Stimulated activated CD4-positive, alpha-beta T cell treated with anti-CD3 and anti-CD28 coated beads, Interleukin-12 subunit alpha, Interleukin-12 subunit beta, amount 100 ng/mL, for 48 hours (primary cell): Measurements from ENCODE around the gene MTFP1.
"Not testable (repeated sequence)": the region's sequence is repeated elsewhere in the genome, so short reads cannot be mapped to it uniquely, and the experiment has no call there.

ENCODE experiments used
- DNase-seq, 3 donors: peaks; one replicate each; pipeline ENCODE4 v3.0.0-alpha.2; 2020; ENCODE audit warnings: low read depth in 2 of 3, low spot score in 1 of 3

MTFP1 gene

DNA sequence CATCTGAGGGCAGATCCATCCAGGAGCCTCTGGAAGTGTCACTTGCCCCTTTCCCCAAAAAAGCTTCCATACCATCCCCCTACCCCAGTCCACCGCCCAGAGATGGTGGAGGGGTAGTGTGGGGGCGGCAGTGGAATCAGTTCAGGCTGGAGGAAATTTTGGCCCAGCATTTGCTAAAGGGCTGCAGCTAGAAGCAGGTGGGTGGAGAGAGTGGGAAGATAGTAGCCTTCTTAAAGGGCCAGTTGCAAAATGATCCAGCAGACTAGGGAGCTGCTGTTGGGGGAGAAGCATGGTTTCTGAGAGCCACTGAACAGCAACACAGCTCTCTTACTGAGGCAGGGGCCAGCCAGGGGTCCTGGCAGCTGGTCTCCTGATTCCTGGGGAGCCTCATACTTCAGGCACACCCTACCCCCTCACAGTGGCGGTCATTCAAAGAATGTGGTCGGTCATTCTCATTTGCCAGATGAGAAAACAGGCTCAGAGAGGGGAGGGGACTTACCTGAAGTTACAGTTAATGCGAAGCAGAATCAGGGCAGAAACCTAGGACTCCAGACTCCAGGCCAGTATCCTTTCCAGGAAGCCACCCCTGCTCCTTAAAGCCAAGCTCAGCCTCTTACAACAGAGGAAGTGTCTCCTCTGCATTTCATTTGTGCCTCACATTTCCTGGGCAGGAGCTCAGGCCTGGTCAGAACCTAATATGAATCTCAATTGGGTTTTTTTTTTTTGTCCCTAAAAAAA lies 23.4 kb upstream of the MTFP1 start:
- DNase-seq = no peak

DNA sequence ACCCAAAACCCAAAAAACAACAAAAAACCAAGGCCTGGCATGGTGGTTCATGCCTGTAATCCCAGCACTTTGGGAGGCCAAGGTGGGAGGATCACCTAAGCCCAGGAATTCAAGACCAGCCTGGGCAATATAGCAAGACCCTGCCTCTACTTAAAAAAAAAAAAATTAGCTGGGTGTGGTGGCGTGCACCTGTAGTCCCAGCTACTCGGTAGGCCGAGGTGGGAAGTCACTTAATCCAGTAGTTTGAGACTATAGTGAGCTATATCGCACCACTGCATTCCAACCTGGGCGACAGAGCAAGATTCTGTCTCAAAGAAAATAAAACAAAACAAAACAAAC lies 22.8 kb upstream of the MTFP1 start:
- not testable (repeated sequence) for DNase-seq

DNA sequence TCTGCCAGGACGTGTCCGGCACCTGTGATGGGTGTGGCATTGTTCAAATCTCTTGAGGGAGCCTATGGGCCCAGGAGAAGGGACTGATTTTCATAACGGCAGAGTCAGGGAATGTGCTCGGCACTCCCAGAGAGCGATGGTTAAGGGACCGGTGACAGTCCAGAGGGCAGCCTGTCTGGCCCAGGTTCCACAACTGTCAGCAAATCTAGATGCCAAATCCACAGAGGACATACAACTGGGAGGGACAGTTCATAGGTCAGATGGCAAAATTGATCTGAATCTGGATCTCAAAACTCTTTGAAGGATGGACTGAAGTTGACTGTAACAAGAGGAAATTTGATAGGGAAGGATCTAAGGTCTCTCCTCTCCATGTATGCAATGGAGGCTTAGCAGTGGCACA lies 21.3 kb upstream of the MTFP1 start:
- DNase-seq = no peak

DNA sequence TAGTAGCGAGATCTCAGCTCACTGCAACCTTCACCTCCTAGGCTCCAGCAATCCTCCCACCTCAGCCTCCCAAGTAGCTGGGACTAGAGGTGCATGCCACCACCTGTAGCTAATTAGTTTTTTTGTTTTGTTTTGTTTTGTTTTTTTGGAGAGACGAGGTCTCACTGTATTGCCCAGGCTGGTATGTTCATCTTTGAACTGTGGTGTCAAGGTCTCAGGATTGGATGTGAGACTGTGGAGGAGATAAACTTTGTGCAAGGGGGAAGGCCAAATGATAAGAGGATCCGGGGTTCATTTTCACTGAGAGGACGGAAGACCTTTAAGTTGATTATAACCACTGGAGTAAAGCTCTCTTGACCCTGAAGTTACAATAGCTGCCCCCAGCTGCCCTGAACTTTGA lies 19.8 kb upstream of the MTFP1 start:
- DNase-seq = no peak

DNA sequence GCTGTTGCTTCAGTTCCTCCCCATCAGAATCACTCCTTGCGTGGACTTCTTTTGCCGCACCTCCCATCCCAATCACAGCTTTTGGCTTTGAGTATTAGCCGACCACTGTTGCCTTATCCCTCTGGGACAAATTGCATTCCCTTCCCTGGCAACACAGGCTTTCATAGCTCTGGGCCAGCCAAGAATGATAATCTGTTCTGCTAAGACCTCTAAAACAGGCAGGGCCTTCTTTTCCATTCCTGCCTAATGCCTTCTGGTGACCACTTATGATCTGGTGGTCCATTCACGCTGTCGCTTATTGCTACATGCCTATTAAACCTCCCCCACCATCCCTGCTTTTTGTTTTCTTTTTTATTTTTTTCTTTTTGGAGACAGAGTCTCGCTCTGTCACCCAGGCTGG lies 19.2 kb upstream of the MTFP1 start:
- DNase-seq = no peak

DNA sequence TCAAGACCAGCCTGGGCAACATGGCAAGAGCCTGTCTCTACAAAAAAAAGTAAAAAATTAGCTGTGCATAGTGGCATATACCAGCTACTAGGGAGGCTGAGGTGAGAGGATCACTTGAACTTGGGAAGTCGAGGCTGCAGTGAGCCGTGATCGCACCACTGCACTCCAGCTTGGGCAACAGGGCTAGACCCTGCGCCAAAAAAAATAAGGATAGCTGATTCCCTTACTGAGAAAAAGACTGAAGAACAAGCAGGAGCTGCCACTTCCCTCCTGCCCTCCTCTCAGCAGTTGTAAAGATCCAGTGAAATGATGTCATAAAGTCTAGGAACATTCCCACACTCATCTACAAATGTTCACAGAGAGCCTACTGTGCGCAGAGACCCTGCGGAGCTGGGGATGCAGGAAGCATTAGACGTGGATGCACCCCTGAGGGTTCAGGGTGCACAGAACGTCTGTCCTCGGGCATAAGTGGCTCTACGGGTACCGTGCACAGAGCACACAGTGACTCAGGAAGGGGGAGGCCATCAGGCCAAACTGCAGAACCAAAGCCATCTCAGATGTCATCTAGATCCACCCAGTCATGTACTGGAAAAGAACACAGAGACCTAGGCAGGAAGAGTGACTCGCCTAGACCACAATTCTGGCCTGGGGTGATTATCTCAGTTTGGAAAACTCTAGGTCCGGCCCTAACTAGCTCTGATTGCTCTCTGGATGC lies 17.0 kb upstream of the MTFP1 start:
- DNase-seq = no peak

DNA sequence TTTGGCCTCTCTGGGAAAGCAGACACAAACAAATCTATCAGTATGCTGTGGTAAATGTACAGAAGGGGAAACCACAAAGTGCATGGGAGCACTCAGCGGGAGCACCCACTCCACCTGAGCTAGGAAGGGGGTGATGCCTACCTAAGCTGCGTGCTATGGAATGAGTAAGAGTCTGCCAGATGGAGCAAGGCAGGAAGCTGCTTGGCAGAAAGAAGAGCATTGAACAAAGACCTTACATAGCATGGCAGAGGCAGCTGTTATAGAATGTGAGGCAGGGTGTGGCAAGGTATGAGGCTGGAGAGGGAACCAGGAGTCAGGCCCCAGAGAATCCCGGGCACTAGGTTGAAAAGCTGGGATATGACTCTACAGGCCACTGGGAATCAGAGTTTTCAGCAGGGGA lies 13.8 kb upstream of the MTFP1 start:
- no peak for DNase-seq

DNA sequence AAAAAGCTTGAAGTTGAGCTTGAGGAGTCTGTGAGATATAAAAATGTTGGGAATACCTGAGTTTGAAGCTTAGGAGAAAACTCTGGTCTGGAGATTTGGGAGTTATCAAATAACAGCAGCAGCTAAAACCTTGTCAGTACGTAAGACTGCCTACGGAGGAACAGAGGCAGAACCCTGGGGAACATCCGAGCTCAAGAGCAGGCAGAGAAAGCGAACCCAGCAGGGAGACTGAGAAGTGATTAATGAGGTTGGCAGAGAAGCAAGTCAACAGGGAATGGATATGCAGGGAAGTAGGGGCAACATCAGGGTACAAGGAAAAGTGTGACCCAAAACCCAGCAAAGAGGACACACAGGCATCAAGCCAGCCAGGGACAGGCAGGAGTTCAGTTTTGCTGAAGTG lies 12.6 kb upstream of the MTFP1 start:
- no peak for DNase-seq

DNA sequence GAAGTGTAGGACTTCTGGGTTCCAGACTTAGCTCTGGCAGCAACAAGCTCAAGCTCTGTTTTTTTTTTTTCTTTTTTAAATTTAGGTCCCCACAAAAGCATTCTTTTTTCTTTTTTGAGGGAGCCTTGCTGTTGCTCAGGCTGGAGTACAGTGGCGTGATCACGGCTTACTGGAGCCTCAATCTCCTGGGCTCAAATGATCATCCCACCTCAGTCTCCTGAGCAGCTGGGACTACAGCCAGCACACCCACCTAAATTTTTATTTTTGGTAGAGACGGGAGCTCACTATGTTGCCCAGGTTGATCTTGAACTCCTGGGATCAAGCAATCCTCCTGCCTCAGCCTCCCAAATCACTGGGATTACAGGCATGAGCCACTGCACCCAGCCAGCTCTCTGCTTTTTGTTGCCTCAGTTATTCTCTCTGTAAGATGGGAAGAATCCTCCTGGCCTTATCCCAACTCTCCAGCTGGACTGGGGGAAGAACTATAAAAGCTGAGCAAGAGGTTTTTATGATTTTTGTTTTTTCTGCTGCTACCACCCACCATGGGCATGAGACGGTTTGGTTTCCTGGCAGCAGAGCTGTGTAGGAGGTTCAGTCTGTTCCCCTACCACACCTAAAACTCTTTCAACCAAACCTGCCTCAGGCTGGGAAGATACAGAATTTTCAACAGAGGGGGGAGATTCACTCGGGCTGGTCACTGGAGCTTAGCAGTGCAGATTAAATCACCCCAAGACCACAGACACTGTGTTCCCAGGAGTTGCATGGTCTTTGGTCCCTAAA lies 11.6 kb upstream of the MTFP1 start:
- no peak for DNase-seq

DNA sequence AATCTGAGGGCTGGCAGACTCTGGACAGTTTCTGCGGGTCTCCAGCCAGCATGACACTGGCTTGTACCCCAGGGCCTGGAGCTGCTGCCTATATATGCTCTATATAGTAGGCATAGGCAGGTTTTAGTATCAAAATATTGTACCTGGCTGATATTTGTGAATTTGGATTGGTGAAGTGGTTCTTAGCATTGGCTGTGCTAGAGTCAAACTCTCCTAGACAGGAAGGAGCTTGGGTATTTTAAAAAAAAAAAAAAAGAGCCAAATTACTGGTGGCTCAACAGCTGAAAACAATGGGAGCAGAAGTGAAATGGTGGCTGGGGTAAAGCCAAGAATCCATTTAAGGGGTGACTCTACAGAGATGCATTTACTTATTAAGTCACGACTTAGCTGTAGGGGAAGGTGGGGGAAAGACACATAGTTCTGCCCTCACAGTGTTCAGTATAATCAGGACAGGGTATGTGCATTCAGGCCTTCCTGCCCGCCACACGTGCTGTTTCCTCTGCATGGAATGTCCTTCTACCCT lies 11.0 kb upstream of the MTFP1 start:
- no peak for DNase-seq

DNA sequence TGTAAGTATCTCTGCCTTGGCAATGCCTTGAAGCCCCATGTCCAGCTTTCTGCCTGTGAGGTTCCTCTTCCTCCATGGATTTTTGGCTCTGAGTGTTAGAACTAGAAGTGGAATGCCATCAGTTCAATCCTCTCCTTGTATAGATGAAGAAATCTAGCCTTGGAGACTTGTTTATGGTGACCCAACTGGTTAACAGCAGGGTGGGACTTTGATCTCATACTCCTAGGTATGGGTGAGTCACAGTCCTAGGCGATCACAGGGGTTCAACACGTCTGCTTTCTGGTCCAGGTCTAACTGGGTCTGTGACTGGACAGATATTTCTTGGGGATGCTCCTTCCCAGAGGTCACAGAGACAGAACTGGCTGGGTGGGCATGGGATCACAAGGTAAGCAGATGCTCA lies 9.2 kb upstream of the MTFP1 start:
- DNase-seq = no peak

DNA sequence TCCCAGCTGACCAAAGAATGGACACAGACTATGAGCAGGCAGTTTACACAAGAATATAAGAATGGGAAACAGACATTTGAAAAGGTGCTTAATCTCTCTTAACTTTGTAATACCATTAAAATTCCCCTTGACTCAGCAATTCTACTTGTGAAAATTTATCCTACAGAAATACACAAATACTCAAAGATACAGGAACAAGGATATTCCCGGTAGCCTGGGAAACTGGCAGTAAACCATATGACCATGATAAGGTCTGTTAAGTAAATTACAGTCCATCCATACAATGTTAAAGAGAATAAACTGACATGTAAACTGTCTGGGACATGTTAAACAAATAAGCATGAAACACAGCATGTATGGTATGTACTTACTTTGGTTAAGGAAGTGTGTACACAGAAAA lies 8.7 kb upstream of the MTFP1 start:
- no peak for DNase-seq

DNA sequence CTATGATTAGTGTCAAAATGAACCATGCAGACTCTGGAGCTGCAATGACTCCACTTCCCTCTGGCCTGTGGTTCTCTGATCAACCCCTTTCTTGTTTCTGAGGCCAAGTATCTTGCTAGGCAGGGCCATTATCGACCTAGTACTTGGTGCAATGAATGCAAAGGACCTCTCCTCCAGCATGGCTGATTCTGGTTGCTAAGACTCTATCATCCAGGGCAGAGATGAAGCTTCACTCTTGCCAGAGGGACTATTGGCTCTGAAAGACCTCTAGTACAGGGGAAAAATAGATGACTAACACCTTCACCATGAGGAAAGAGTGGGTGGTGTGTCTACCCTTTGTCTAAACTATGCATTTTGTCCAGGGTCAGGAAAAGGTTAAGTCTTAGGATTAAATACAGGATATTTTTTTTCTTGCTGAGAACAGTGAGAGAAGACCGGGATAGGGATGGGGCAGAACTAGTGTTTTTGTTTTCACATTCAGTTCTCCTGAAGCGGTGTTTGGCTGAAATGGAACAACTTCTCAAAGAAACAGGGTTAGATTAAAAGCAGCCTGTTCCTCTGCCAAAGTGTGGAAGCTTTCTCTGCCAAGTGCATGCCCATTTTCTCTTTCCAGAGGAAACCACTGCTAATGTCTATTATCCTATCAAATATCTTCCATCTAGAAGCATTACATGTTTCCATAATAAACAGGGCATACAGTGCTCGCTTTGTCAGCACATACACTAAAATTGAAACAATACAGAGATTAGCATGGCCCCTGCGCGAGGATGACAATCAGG lies 5.0 kb upstream of the MTFP1 start:
- no peak for DNase-seq

DNA sequence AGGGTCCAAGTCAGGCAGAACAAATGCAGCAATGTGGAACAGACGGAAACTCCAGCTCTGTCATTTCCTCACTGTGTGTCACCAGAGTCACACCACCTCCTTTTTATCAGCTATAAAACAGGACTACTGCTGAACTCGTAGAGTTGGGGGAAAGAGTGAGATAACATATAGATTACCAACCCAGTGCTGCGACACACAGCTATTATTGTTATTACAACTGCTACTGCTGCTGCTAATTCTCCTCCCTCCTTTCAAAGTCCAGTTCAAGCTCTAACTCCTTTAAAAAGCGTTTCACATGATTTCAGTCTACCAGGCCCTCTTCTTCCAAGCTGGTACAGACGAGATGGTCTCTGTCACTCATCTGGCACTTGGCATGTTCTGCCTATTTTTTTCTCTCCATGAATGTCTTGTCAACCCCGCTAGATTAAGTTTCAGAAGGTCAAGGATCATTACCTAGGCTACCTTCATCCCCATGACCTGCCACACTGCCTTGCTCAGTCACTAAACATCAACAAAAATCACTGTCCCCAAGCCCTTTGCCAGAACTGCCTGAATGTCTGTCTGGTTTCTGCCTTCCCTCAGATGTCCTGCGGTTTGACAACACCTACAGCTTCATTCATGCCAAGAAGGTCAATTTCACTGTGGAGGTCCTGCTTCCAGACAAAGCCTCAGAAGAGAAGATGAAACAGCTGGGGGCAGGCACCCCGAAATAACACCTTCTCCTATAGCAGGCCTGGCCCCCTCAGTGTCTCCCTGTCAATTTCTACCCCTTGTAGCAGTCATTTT lies 3.7 kb upstream of the MTFP1 start:
- DNase-seq = no peak

DNA sequence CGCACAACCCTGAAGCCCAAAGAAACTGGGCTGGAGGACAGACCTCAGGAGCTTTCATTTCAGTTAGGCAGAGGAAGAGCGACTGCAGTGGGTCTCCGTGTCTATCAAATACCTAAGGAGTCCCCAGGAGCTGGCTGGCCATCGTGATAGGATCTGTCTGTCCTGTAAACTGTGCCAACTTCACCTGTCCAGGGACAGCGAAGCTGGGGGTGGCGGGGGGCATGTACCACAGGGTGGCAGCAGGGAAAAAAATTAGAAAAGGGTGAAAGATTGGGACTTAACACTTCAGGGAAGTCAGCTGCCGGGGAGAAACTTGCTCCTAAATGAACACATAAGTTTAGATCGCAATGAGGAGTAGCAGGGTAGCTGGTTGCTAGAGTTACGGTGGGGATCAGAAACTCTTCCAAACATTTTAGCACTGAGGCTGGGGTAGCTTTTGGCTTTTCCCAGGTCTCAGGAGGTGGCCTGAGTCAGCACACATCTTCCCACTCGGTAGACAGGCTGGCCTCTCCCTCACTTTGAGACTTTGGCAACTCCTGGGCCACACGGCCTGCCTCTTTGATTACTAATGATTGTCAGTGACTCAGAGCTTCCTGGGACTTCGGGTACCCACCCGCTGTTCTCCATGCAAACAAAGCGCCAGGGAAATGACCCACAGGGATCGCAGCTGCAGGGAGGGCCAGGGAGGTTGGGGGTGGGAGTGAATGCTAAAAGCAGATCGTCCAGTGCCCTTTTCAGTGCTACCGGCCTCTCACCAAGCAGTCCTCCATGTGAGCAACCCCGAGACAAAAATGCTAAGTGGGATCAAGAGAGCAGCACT lies 2.9 kb upstream of the MTFP1 start:
- peak in 2 of 3 donors; percentile 36 to 52 for DNase-seq

DNA sequence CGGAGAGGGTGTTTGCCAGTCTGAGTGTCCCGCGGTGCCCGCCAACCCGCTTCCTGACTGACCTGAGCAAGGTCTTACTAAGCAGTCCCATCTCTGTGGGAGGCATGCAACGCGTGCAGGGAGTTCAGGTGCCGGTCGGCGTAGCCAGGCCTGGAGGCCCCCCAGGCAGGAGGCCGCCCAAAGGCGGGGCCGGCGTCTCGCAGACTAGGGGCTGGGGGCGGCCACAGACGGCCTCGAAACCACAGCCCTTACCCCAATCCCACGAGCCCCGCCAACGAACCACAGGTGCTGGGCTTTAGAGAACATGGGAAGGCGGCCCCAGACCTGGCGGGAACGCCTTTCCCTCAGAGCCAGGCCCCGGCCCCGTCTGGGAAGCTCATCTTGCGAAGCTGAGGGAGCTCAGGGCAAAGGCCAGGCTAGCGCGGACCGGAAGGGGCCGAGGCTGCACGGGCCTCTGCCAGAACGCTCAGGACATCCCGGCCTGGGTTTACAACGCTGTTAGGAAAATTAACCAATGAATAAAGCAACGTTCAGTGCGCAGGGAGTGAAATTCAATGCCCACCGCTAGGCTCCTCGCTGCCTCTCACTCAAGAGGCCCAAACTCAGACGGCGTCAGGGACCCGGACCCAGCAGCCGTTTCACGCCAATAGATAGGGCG lies 2.1 kb upstream of the MTFP1 start:
- DNase-seq = peak; percentile 53 to 59 (median 54)

DNA sequence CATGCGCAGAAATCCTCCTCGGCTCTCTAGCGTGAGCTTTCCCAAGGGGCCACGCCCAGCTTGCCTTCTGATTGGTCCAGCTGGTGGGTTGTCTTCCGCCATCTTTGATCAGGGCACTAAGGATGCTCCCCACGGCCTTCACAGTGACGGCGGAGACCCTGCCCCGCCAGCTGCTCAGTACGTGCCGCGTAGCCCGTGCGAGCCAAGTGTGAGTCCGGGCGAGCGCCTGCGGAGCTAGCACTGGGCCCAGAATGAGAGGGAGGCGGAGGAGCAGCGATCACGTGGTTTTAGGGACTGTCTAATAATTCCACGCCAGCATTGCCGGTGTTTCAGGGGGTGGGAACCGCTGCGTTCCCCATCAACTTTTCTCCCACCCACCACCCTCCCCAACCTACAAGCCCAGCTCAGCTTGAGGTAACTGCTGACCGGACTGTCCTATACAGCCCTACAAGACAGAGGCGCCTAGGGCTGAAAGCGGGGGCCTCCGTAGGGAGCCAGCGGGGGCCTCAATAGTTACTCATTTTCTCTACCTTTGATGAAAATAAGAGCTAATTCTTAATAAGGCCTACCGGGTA lies 1.5 kb upstream of the MTFP1 start:
- DNase-seq = peak; percentile 97 to 98 (median 98)

DNA sequence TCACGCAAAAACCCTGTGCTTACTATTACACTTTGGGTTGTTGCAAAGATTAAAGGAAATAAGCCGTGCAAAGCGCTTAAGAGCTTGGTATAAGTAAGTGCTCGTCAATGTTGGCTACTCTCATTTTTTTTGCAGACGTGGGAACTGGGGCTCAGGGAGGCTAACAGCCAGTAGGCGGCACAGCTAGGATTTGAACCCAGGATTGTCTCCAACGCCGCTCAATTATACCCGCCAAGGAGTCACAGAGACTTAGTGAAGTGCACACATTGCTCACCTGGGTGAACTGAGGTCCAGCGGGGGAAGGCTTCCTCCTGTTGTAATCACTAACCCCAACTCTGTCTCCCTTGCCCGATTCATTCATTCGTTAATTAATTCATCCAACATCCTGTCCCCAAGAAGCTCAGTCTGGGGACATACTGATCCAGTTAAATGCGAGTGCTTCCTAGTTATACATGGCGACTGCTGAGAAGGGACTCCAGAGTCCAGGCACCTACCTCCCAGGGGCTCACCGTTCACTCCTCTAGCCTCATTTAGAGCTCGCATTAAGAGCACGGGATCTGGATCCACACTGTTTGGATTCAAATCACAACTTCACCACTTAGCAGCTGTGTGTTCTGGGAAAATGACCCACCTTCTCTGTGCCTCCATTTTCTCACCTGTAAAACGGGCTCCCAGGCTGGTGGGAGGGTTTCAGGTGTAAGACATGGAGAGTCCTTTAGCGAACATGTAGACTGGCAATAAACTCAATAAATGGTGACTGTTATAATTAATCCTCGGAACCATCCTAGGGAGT lies 838 bp upstream of the MTFP1 start:
- no peak for DNase-seq
